ENCODE data around the gene NDUFV2. TPM values are rescaled to one million over a fixed set of nuclear protein-coding genes. Genes with fewer than 3 reads are reported as not detected.

NDUFV2 gene
- polyA plus RNA-seq, 1 donor (not counting 4 experiments of a cell fraction or from before 2014, with no cell fraction given): 202 TPM

- Histone ChIP-seq H3K36me3 (ENCODE audit: control insufficient read depth in 2 of 2, extremely low read depth in 1 of 2, insufficient read depth in 2 of 2, low read length in 2 of 2) (no peaks in the 10 kb centered on the region), H3K4me1 (ENCODE audit: control insufficient read depth, extremely low read depth, insufficient read depth, low read length) (peaks cover 6% of the 10 kb centered on the region), H3K27ac (ENCODE audit: control insufficient read depth, insufficient read depth, low read length) (no peak overlapping the region), H3K9me1 (ENCODE audit: control insufficient read depth, extremely low read depth, insufficient read depth, low read length) (no peaks in the 10 kb centered on the region), H3K9ac (ENCODE audit: control insufficient read depth, extremely low read depth, insufficient read depth, low read length) (no peak overlapping the region), H4K20me1 (ENCODE audit: control insufficient read depth, extremely low read depth, insufficient read depth, low read length) (no peaks in the 10 kb centered on the region), H2AFZ (ENCODE audit: control insufficient read depth, low read length) (no peak overlapping the region), H3K4me3 (ENCODE audit: control insufficient read depth in 2 of 3, extremely low read depth in 1 of 3, insufficient read depth in 2 of 3, low read depth in 1 of 3, low read length in 3 of 3) (no peak overlapping the region), H3K9me3 (ENCODE audit: control insufficient read depth, low read depth, low read length) (no peaks in the 10 kb centered on the region), H3K4me2 (ENCODE audit: control insufficient read depth, extremely low read depth, insufficient read depth, low read depth, low read length) (no peak overlapping the region), H3K79me2 (ENCODE audit: control insufficient read depth, insufficient read depth, low read length) (peaks cover 53% of the 10 kb centered on the region), H3K27me3 (ENCODE audit: control insufficient read depth, extremely low read depth, insufficient read depth, low read length) (no peaks in the 10 kb centered on the region)
- dilution Hi-C loops (cut with MboI; ENCODE audit: extremely low pct_ligation_motif_present, low sequenced_read_pairs): no loop called here
- no peak for TF ChIP-seq EZH2 (IDR thresholded peaks at IDR 0.05; ENCODE audit: low read length)
- TF ChIP-seq CTCF (optimal IDR thresholded peaks at IDR 0.05 in 1 of 3, IDR thresholded peaks at IDR 0.05 in 1 of 3, conservative IDR thresholded peaks at IDR 0.05 in 1 of 3; ENCODE audit: extremely low read depth in 1 of 3, insufficient read depth in 2 of 3, low read length in 3 of 3): no peak
- no peak for FAIRE-seq
- DNase-seq (ENCODE audit: low read depth, low spot score): no peak
These were observed 71.8 kb downstream of the NDUFV2 start for GRCh38 chr18:9174302-9174701.

- no peak overlapping the region for H2AFZ ChIP-seq (ENCODE audit: control insufficient read depth, low read length)
- H3K9me1 ChIP-seq (ENCODE audit: control insufficient read depth, extremely low read depth, insufficient read depth, low read length): no peaks in the 10 kb centered on the region
- H3K4me2 ChIP-seq (ENCODE audit: control insufficient read depth, extremely low read depth, insufficient read depth, low read depth, low read length): no peak overlapping the region
- dilution Hi-C loops (cut with MboI; ENCODE audit: extremely low pct_ligation_motif_present, low sequenced_read_pairs): no loop called here
- no peak overlapping the region for H3K4me3 ChIP-seq (ENCODE audit: control insufficient read depth in 2 of 3, extremely low read depth in 1 of 3, insufficient read depth in 2 of 3, low read depth in 1 of 3, low read length in 3 of 3)
- DNase-seq (ENCODE audit: low read depth, low spot score): no peak
- H3K27me3 ChIP-seq (ENCODE audit: control insufficient read depth, extremely low read depth, insufficient read depth, low read length): no peaks in the 10 kb centered on the region
- no peaks in the 10 kb centered on the region for H4K20me1 ChIP-seq (ENCODE audit: control insufficient read depth, extremely low read depth, insufficient read depth, low read length)
- TF ChIP-seq EZH2 (IDR thresholded peaks at IDR 0.05; ENCODE audit: low read length) (no peak), CTCF (optimal IDR thresholded peaks at IDR 0.05 in 1 of 3, IDR thresholded peaks at IDR 0.05 in 1 of 3, conservative IDR thresholded peaks at IDR 0.05 in 1 of 3; ENCODE audit: extremely low read depth in 1 of 3, insufficient read depth in 2 of 3, low read length in 3 of 3) (no peak)
- no peak overlapping the region for H3K9ac ChIP-seq (ENCODE audit: control insufficient read depth, extremely low read depth, insufficient read depth, low read length)
- H3K79me2 ChIP-seq (ENCODE audit: control insufficient read depth, insufficient read depth, low read length): peaks cover 62% of the 10 kb centered on the region
- H3K4me1 ChIP-seq (ENCODE audit: control insufficient read depth, extremely low read depth, insufficient read depth, low read length): peaks cover 6% of the 10 kb centered on the region
- FAIRE-seq: no peak
- H3K36me3 ChIP-seq (ENCODE audit: control insufficient read depth in 2 of 2, extremely low read depth in 1 of 2, insufficient read depth in 2 of 2, low read length in 2 of 2): no peaks in the 10 kb centered on the region
- H3K9me3 ChIP-seq (ENCODE audit: control insufficient read depth, low read depth, low read length): no peaks in the 10 kb centered on the region
- H3K27ac ChIP-seq (ENCODE audit: control insufficient read depth, insufficient read depth, low read length): no peak overlapping the region
These were observed 72.6 kb downstream of the NDUFV2 start for GRCh38 chr18:9175115-9175514.

Measured in keratinocyte (primary cell).